GM12878 (cell line): Measurements from ENCODE around the gene TYROBP. TPM values are rescaled to one million over a fixed set of nuclear protein-coding genes. Genes with fewer than 3 reads are reported as not detected.
"Not testable (repeated sequence)": the region's sequence is repeated elsewhere in the genome, so short reads cannot be mapped to it uniquely, and the experiment has no call there.

Experiments used
- ATAC-seq: fragments of 200-7000 bp; cut with Tn5 transposase; 3 replicates; pipeline ENCODE4 v1.9.1; 2020; ENCODE audit warnings: mild to moderate bottlenecking, moderate library complexity
- BruUV-seq: library from RNA; stranded (reverse); fragments of 400-500 nt; replicated peaks from 2 replicates; lab custom pipeline; 2021; lab: Mats Ljungman, UMichigan
- CTCF ChIA-PET: fragments of 300-600 bp; sonication (Branson Sonifier 250); formaldehyde crosslinking; extraction: SDS; loops from one replicate; lab custom pipeline; 2021; ENCODE audit warnings: inconsistent platforms; lab: Yijun Ruan, JAX
- POLR2A ChIA-PET: fragments of 350-600 bp; formaldehyde crosslinking; extraction: SDS; loops from one replicate; lab custom pipeline; 2021; ENCODE audit warnings: inconsistent platforms; lab: Charles Lee
- RAD21 ChIA-PET: fragments of 300-600 bp; sonication (Branson Sonifier 250); formaldehyde crosslinking; loops from one replicate; lab custom pipeline; 2023; ENCODE audit warnings: antibody characterized with exemption; ENCODE audit not compliant: unreplicated experiment; lab: Charles Lee
- SMC1A ChIA-PET: fragments of 300-600 bp; sonication (Branson Sonifier 250); formaldehyde crosslinking; loops from one replicate; lab custom pipeline; 2023; ENCODE audit not compliant: unreplicated experiment, uncharacterized antibody; lab: Charles Lee
- DNase-seq: peaks from one replicate; pipeline ENCODE4 v3.0.0-alpha.2; 2011; ENCODE audit warnings: low read depth, low spot score
- FAIRE-seq: peaks from 3 replicates; lab custom pipeline; 2011; peaks lifted over from hg19 to GRCh38; lab: Jason Lieb, UNC
- H2AFZ ChIP-seq: 2 replicates; pipeline ENCODE4 v1.6.0; 2011; ENCODE audit warnings: low read depth, low read length, control low read depth; ENCODE audit not compliant: control insufficient read depth
- H3K27ac ChIP-seq: 2 replicates; pipeline ENCODE4 v1.5.1; 2011; ENCODE audit warnings: control low read depth; ENCODE audit not compliant: control insufficient read depth, insufficient read depth
- H3K27me3 ChIP-seq, 2 experiments: replicated peaks in 1 of 2; 2 replicates each; pipeline versions ENCODE4 v1.6.0 to v1.6.1; 2011; ENCODE audit warnings: low read length in 1 of 2; ENCODE audit not compliant: control insufficient read depth in 2 of 2, insufficient read depth in 2 of 2
- H3K36me3 ChIP-seq, 2 experiments: 2 replicates each; pipeline ENCODE4 v1.5.1; 2011; ENCODE audit warnings: low read length in 1 of 2; ENCODE audit not compliant: control insufficient read depth in 2 of 2, insufficient read depth in 2 of 2
- H3K4me1 ChIP-seq: 2 replicates; pipeline ENCODE4 v1.6.1; 2011; ENCODE audit warnings: mild to moderate bottlenecking, low read length, moderate library complexity, mixed read lengths; ENCODE audit not compliant: control insufficient read depth, insufficient read depth
- H3K4me2 ChIP-seq: 2 replicates; pipeline ENCODE4 v1.6.0; 2011; ENCODE audit warnings: control low read depth; ENCODE audit not compliant: control insufficient read depth, insufficient read depth
- H3K4me3 ChIP-seq: fragments of 200-600 bp; sonication (generic); 2 replicates; pipeline ENCODE4 v1.5.1; 2016
- H3K79me2 ChIP-seq: 2 replicates; pipeline ENCODE4 v1.6.0; 2011; ENCODE audit warnings: low read length; ENCODE audit not compliant: control insufficient read depth, insufficient read depth
- H3K9ac ChIP-seq: 2 replicates; pipeline ENCODE4 v1.8.0; 2011; ENCODE audit warnings: low read length, control low read depth, mixed read lengths; ENCODE audit not compliant: control insufficient read depth, insufficient read depth
- H3K9me3 ChIP-seq: replicated peaks from 3 replicates; pipeline ENCODE4 v1.5.1; 2011; ENCODE audit warnings: mild to moderate bottlenecking, low read length; ENCODE audit not compliant: control insufficient read depth, insufficient read depth
- H4K20me1 ChIP-seq: 2 replicates; pipeline ENCODE4 v1.6.0; 2011; ENCODE audit not compliant: control insufficient read depth, insufficient read depth
- RB1 ChIP-seq: fragments of 450-650 bp; formaldehyde crosslinking; IDR thresholded peaks from 2 replicates; pipeline ENCODE4 v1.6.1; 2017; ENCODE audit warnings: mild to moderate bottlenecking, borderline replicate concordance
- SMARCA5 ChIP-seq: fragments of 450-650 bp; IDR thresholded peaks from 2 replicates; pipeline ENCODE4 v1.6.1; 2017; ENCODE audit warnings: mild to moderate bottlenecking
- WGBS: methylation state at CpG from one replicate; pipeline ENCODE4 v1.1.6; 2016; ENCODE audit warnings: low lambda C conversion rate; ENCODE audit not compliant: insufficient replicate concordance, insufficient coverage; ENCODE audit errors: missing lambda C conversion rate; 5-methylcytosine and 5-hydroxymethylcytosine counted together
- in situ Hi-C: fragments of 300-500 bp; cut with MboI; formaldehyde crosslinking; loops from 9 replicates; pipeline ENCODE4 v1.14.3; 2018; ENCODE audit warnings: mixed read lengths
- intact Hi-C: fragments of 100-400 bp; cut with micrococcal nuclease; formaldehyde crosslinking; loops from one replicate; pipeline ENCODE4 v1.14.2; 2022; ENCODE audit not compliant: unreplicated experiment
- polyA plus RNA-seq, 11 experiments: library from polyadenylated mRNA; depleted of rRNA in 4 of 11; unstranded in 6 of 11; stranded (reverse) in 5 of 11; fragments of >200 nt; fragmentation: Nextera tagmentation in 4 of 11; fragmentation: Illumina TruSeq in 1 of 11; extraction: Ambion mirVana in 4 of 11; extraction: Trizol in 1 of 11; gene quantifications; 1 replicate in 1 of 11; 2 replicates in 10 of 11; pipeline versions ENCODE4 v1.2.1 to v1.2.3, GENCODE V29; 2011 to 2016; ENCODE audit warnings: inconsistent platforms in 2 of 11, missing spikeins in 2 of 11, low read depth in 1 of 11
- total RNA-seq, 4 experiments: library from RNA; depleted of rRNA in 3 of 4; stranded (reverse); fragments of >200 nt in 3 of 4; fragmentation: Illumina TruSeq in 1 of 4; extraction: Trizol in 1 of 4; gene quantifications; 2 replicates each; pipeline versions ENCODE4 v1.2.1 to v1.2.3, GENCODE V29; 2013 to 2021
- TF ChIP-seq, protein P1 (sequence below): IDR thresholded peaks from 2 replicates; pipeline ENCODE4 v1.6.1; 2011; ENCODE audit warnings: borderline replicate concordance, low read depth, mild to moderate bottlenecking, moderate library complexity, mixed read lengths, low read length; ENCODE audit not compliant: insufficient read depth; ENCODE audit errors: extremely low read length

TYROBP gene
- total and polyA plus RNA-seq, 10 of the 15 experiments (the other 5 are each of a cell fraction or from before 2014, with no cell fraction given): 0.33 to 2.4 (median 0.58) TPM; not detected in 2

DNA sequence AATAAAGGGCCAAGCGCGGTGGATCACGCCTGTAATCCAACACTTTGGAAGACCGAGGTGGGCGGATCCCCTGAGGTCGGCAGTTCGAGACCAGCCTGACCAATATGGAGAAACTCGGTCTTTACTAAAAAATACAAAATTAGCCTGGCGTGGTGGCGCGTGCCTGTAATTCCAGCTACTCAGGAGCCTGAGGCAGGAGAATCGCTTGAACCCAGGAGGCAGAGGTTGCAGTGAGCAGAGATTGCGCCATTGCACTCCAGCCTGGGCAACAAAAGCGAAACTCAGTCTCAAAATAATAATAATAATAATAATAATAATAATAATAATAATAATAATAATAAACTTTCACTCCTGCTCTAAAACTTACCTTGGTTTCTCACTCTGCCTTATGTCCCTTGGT lies 2.3 kb upstream of the TYROBP start:
- SMC1A ChIA-PET: interaction anchor here (1.0 to 1.5 kb wide), 2 partner anchors 16 to 21 kb away, joined by 4 read pairs; no protein-coding TSS in a partner anchor
- FAIRE-seq, in situ Hi-C loops: not testable (repeated sequence)

DNA sequence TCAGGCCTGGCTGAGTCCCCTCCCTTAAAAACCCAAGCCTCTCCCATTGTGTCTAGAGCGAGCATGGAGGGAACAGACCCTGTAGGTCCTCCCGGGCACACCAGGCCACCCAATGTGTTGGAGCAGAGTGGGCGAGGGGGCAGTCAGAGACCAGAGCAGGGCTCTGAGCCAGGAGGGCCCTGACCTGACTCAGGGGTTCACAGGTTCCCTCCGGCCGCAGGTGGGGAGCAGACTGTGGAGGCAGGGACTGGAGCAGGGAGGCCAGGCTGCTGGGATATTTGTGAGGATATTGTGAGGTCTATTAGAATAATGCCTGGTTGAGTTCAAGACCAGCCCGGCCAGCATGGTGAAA lies 1.6 kb upstream of the TYROBP start:
- ChIA-PET RAD21 (interaction anchor here (1.0 to 1.7 kb wide), 4 partner anchors 9 to 166 kb away, joined by 4 to 10 read pairs (median 5); partner anchors contain the start of gene NFKBID), SMC1A (interaction anchor here (1.5 kb wide), 1 partner anchor 21 kb away, joined by 4 read pairs; no protein-coding TSS in a partner anchor), POLR2A (interaction anchor here (1.0 to 1.6 kb wide), 3 partner anchors 9 to 22 kb away, joined by 3 to 6 read pairs (median 4); partner anchors contain the start of gene NFKBID), CTCF (interaction anchor here (0.6 to 1.7 kb wide), 3 partner anchors 21 to 196 kb away, joined by 3 to 7 read pairs (median 5); no protein-coding TSS in a partner anchor)
- no peaks in the 10 kb centered on the region for H4K20me1 ChIP-seq
- peak overlapping the region; percentile 89 for H2AFZ ChIP-seq
- H3K27me3 ChIP-seq: no peaks in the 10 kb centered on the region
- no peak overlapping the region for H3K4me3 ChIP-seq
- WGBS: 68% methylated on average over 6 of the region's 6 CpGs
- peak overlapping the region; percentile 67 for H3K9ac ChIP-seq
- peak overlapping the region; percentile 84 for H3K4me2 ChIP-seq
- no TSS peak for BruUV-seq
- intact Hi-C loops (no loop called here), in situ Hi-C loops (loop anchor here (10.0 kb wide), 1 partner anchor 575 kb away; no protein-coding TSS in a partner anchor)
- peak overlapping the region; percentile 88 for H3K27ac ChIP-seq
- H3K79me2 ChIP-seq: no peaks in the 10 kb centered on the region
- DNase-seq (no peak), ATAC-seq (no peak), FAIRE-seq (no peak)
- peaks cover 55% of the 10 kb centered on the region for H3K4me1 ChIP-seq
- H3K36me3 ChIP-seq: no peaks in the 10 kb centered on the region
- TF ChIP-seq SMARCA5: peak; percentile 15; the same call in 1 of the 2 replicates
- TF ChIP-seq RB1: no peak
- TF ChIP-seq, protein P1, sequence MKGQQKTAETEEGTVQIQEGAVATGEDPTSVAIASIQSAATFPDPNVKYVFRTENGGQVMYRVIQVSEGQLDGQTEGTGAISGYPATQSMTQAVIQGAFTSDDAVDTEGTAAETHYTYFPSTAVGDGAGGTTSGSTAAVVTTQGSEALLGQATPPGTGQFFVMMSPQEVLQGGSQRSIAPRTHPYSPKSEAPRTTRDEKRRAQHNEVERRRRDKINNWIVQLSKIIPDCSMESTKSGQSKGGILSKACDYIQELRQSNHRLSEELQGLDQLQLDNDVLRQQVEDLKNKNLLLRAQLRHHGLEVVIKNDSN: no peak
- no peaks in the 10 kb centered on the region for H3K9me3 ChIP-seq

More for the DNA sequence above, 2.3 kb upstream of the TYROBP start:
- H3K79me2 ChIP-seq, ATAC-seq, intact Hi-C loops, H2AFZ ChIP-seq, H4K20me1 ChIP-seq, RAD21 ChIA-PET, H3K27ac ChIP-seq, H3K4me2 ChIP-seq, H3K27me3 ChIP-seq, DNase-seq, H3K4me3 ChIP-seq, H3K36me3 ChIP-seq, H3K9ac ChIP-seq, BruUV-seq, H3K9me3 ChIP-seq: not testable (repeated sequence)
- ChIA-PET POLR2A (interaction anchor here (1.0 to 1.6 kb wide), 2 partner anchors 19 to 21 kb away, joined by 3 to 4 read pairs; no protein-coding TSS in a partner anchor), CTCF (interaction anchor here (0.6 kb wide), 1 partner anchor 28 kb away, joined by 3 read pairs; no protein-coding TSS in a partner anchor)
- H3K4me1 ChIP-seq: peaks cover 59% of the 10 kb centered on the region
- WGBS: 96% methylated on average over 14 of the region's 14 CpGs
